Limb (tissue), 2 donors: Measurements from ENCODE around the gene SCAMP3.

Experiments
- DNase-seq, 2 donors: peaks; one replicate each; pipeline ENCODE4 v3.0.0-alpha.2; 2016; ENCODE audit errors: extremely low spot score in 2 of 2

SCAMP3 gene

GRCh38 chr1:155207806-155208540 is 54.2 kb downstream of the SCAMP3 start, which contains the start of gene THBS3:
Gene THBS3 (minus strand): TSS chr1:155207897. CDS start chr1:155207876, 21 bp downstream.
- peak; percentile 77 to 85 for DNase-seq

DNA sequence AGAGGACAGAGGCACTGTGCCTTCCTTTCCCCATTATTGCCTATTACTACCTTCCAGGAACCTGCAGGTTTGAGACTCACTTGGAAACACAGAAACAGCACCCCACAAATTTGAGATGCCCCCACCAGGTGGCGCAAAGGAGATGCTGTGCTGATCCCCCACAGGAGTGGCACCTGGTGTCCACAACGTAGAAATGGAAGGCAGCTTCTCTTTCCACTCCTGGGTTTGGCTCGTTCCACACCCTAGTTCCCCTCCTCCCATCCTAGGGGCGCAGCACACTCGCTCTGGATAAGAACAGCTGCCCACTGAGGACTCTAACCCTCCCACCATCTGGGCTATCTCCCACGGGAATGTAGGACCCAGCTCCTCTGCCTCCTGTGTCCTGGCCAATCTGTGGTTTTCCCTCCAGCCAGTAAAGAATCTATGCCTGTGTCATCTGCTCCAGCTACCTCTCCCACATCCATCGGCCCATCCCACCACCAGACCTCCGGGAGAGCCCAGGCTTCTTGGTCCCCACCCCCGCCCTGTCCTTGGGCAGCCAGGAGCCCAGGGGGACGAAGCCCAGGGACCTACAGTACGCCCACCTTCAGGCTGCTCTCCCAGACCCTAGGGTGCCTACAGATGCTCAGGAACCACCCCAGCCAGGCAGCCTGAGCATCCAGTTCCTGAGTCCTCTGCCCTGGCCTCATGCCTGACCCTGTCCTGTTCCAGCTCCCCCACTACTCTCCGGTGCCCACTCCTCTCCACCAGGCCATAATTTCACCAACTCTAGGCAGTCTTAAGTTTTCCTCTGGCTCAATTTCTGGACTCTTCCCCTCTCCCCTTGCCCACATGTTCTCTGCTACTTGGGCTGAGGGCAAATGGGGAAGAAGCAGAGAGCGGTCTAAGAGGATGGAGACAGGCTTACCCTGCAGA is 55.0 kb downstream of the SCAMP3 start:
- peak; percentile 75 to 91 for DNase-seq
